Activated T-helper 1 cell treated with anti-CD3 and anti-CD28 coated beads, Interleukin-2, amount 50 U/mL, for 16 hours (primary cell): ENCODE data around the gene TRIM46.

Experiments
- DNase-seq, 2 donors: peaks; one replicate each; pipeline ENCODE4 v3.0.0-alpha.2; 2020; ENCODE audit warnings: low read depth in 1 of 2, low spot score in 1 of 2

TRIM46 gene, protein sequence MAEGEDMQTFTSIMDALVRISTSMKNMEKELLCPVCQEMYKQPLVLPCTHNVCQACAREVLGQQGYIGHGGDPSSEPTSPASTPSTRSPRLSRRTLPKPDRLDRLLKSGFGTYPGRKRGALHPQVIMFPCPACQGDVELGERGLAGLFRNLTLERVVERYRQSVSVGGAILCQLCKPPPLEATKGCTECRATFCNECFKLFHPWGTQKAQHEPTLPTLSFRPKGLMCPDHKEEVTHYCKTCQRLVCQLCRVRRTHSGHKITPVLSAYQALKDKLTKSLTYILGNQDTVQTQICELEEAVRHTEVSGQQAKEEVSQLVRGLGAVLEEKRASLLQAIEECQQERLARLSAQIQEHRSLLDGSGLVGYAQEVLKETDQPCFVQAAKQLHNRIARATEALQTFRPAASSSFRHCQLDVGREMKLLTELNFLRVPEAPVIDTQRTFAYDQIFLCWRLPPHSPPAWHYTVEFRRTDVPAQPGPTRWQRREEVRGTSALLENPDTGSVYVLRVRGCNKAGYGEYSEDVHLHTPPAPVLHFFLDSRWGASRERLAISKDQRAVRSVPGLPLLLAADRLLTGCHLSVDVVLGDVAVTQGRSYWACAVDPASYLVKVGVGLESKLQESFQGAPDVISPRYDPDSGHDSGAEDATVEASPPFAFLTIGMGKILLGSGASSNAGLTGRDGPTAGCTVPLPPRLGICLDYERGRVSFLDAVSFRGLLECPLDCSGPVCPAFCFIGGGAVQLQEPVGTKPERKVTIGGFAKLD

DNA sequence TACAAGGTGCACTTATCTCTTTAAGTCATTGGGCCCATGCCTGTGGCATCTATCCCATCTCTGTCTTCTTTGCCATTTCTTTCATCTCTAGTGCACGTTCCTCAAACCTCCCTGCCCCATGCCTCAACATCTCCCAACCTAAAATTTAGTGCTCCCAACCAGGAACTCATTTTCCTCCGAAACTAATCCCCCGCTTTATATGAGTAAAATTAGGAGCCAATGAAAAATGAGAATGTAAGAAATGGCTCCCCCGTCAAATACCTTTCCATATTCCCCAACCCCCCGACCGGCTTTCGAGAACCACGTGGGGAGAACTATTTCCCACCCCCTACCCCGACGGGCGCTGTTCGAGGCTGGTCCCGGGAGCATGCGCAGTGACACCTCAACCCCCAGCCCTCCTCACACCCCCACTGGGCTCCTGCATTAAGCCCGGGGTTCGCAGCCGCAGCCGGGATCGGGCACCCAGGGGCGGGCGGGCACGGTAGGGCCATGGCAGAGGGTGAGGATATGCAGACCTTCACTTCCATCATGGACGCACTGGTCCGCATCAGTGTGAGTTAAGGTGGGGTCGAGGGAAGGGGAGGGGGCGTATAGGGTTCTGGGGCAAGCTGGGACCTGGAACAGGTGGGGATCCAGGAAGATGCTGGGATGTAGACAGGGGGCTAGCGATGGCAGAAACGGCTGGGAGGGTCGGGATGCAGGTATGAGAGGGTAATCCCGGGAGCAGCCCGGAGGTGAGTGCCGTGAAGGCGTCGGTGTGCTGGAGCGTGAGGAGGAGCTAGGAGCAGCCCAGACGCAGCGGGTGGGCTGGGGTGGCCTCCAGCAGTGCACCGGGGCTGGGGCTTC, at the start of gene TRIM46:
Gene TRIM46, plus strand, starts transcription at position 372 of the 846 bp plus-strand sequence. Its CDS starts 118 bp downstream, at position 490.
- DNase-seq, result peak; percentile 26 to 52

DNA sequence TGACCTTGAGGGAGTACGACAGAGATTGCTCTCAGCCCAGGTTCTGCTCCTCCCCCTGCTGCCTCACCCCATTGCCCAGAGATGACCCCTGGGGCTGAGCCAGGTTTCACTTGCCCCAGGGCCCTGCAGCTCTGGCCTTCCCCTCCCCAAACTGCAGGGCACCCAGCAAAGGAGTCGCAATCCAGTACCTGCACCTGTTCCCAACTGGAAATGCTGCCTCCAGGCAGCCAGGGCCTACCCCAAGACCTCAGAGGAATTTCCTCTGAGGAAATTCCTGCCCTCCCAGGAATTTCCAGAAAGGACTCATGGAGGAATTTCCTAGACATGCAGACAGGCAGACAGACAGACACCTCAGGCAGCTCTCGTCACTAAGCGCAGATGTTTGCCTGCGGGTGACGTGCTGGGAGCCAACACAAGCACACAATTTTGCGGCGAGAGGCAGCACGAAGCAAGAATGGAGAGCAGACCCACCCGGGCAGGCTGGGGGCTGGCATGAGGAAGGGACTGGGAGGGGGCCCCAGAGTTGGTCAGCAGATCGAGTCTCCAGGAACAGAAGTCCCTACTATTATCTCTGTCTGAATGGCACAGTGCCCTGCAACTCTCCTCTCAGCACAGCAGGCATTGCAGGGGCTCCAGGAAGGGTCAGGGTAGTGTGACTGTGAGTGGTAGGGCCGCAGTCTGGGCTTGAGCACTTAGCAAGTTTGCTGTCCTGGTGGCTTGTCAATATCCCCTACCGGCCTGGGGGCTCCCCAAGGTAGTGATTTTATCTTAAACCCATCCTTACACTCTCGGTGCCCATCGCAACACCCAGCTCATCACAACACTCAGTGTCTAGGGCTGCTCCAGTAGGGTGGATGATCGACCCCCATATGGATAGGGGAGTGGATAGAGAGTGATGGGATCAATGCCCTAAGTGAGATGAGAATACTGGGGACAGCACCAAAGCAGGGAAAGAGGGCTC, 48.9 kb upstream of the TRIM46 start:
- no peak for DNase-seq

DNA sequence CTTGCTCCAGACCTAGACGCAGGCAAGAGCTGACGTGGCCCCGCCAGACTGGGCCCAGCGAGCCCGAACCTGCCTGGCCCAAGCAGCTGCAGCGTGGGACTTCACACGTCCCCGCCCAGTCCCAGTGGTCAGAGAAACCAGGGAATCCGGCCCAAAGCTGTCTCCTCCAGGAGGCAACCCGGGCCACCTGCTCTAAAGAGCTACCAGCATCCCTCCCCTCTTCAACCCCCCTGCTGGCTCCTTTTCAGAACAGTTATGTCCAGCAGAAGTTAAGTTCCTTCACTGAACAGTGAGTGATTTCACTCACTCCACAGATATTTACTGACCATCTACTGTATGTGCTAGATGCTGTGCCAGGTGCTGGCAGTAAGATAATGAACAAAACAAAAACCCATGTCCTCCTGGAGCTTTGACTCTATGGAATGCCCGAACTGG, 48.1 kb upstream of the TRIM46 start:
- no peak for DNase-seq

DNA sequence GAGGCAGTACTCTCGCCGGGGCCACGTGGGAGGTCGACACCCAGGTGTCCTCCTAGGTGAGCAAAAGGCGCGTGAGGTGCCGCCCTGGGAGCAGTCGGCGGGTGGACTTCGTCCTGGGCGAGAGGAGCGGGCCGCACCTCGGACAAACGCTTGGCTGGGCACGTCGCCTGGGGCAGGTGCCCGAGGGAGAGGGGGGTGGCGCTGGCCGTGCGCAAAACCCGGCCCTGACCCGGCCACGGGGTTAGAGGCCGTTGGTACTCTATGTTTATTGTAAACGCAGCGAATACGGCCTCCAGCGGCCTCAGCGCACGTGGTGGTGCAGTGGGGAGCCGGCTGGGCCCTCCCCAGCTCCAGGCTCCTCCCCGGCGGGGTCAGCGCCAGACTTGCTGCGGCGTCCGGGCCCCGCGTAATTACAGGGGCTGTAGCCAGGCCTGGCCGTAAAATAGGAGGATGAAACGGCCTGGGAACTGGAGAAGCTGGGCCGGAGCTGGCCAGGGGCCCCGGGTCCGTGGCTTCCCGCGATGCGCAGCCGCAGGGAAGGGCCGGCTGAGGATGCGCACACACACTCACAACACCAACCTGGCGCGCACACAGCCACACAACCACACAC, 47.6 kb upstream of the TRIM46 start:
- no peak for DNase-seq

DNA sequence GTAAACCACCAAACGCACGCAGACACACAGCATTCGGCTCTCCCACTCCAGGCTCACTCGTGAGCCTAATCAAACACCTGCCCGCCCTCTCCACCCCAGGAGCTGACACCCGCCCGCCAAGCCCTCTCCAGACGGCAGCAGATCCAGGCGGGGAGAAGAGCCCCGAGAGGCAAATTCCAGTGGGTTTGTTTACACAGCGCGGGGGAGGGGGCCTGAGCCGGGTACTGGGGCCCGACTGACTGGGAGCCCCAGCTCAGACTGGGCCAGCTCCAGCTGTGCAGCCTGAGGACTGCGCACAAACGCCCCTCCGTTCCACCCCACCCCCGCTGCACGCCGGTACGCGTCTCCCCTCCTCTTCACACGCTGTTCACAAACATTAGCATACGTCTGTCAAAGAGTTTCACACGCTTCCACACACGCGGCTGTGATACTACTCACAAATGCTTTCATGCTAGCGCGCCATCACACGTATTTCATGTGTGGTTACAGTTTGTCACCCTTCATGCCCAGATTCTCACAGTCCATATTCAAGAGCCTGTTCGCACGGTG, 47.0 kb upstream of the TRIM46 start:
- no peak for DNase-seq

DNA sequence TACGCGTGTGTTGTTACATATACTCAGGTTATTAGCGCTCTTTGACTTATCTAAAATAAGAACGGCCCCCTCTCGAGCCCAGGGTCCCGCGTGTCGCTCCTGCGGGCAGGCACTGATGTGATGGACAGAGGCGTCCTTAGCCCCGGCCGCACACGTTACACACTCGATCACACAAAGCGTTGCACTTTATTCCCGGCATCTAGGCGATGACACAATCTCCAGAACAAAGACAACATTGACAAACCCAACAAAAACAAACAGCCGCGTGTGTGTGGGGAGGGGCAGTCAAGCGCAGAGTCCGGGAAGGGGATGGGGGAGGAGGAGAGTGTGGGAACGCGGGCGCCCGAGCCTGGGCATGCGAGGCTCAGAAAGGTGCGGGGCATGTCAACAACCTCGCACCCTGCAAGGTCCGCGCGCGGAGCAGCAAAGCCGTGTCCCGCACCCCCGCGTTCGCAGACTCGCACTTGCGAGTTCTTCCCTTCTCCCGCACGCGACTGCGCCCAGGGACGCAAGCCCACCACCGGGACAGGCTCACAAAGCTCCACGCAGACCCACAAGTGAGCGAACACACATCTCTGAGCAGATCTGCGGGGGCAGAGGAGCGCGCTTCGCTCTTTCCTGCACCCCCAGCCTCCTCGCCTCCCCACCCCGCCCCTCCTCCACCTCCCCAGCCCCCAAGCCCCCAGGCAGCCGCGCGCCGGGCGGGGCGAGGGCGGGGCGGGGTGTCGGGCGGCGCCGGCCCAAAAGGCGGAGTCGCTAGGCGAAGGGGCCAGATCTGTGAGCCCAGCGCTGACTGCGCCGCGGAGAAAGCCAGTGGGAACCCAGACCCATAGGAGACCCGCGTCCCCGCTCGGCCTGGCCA, 46.3 kb upstream of the TRIM46 start, which contains the start of gene EFNA1:
Gene EFNA1, plus strand, starts transcription at position 772 of the 862 bp plus-strand sequence. CDS start 102 bp downstream, outside the sequence.
- DNase-seq, result no peak

DNA sequence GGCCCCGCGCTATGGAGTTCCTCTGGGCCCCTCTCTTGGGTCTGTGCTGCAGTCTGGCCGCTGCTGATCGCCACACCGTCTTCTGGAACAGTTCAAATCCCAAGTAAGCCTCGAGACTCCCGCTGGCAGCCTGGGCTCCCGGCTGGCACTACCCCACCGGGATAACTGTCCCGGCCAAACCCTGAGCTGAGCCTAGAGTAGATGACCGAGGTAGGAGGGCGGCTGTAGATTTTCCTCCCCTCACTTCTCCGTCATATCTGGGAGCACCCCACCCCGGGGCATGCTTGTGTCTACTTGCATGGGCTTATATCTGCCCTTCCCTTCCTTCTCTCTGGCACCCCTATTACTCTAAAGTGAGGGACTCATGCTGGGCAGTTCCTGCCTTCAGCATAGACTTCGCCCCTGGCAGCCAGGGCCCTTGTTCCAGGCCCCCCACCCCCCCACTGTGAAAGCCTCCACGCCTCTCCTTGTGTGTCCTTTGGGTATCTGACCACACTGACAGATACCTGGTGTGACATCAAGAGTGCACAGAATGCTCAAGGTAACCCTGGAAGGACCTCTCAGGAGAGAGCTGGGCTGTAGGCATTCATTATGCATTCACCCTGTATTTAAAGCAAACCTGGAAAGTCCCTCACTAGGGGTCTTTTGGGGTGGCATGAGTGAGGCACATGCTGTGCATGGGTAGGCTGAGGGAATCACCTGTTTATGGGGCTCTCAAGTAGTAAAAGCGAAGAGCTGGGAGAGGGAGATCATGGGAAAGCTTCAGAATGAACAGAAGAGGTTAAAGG, 45.5 kb upstream of the TRIM46 start:
- DNase-seq, result no peak

DNA sequence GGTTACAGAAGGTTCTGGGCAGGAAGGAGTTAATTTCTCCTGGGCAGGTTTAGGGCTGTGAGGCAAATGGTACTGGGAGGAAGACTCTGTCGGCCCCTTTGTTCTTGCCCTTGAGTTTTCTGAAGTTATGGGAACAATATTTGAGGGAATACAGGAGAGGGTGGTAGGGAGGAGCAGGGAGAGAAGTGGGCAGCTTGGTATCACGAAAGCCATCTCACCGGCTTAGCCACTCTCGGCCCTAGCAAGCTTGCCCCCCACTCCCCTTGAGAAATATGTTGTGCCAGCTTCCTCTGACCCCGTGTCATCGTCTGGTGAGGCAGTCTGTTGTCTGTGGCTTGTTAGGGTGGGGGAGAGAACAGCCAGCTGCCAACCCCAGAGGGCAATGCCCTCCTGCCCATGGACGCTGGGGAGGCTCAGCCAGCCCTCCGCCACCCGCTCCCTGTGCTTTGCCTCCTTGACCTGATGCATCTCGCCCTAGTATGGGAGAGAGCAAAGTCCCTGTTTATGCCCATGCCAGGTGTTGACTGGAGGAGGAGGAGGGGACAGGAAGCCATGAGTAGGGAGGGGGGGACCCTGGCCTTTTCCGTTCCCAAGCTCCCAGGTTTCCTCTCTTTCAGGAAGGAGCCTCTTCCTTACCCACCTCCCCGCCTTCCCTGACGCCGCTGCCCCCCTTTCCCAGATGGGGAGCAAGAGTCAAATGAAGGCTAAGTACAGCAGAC, 44.7 kb upstream of the TRIM46 start:
- no peak for DNase-seq

DNA sequence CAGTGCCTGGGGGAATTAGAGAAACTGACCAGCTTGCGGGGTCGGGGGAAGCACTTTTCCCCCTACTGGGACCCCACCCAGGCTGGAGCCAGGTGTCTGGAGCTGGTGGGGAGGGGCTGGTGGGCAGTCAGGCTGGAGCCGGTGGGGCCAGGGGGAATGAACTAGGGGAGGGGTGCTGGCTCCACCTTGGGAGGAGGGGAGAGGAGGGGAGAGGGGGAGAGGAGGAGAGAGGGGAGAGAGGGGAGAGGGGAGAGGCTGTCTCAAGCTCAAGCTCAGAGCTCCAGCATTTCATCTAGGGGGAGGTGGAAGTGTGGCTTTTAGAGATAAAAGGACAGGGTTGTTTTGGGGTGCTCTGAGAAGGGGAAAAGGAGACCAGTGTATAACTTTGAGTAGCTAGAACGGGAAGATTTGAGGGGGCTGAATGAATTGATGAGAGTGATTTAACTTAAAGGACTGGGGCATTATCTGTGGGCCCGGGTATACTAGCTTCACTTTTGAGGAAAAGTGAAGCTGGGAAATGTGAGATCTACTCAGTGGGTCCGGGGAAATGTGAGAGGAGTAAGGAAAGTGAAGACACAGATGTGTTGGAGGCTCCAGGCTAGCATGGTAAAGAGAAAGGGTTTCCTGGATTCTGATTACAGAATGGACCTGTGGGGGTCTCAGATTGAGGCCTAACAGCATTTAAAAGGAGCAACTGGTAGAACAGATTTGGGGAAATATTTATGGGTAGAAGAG, 43.2 kb upstream of the TRIM46 start:
- DNase-seq, result no peak

DNA sequence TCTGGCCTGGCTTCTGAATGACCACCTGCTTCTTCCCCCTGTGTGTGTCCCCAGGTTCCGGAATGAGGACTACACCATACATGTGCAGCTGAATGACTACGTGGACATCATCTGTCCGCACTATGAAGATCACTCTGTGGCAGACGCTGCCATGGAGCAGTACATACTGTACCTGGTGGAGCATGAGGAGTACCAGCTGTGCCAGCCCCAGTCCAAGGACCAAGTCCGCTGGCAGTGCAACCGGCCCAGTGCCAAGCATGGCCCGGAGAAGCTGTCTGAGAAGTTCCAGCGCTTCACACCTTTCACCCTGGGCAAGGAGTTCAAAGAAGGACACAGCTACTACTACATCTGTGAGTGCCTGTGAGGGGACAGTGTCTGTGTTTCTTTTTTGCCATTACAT, 42.4 kb upstream of the TRIM46 start:
- DNase-seq, result no peak

DNA sequence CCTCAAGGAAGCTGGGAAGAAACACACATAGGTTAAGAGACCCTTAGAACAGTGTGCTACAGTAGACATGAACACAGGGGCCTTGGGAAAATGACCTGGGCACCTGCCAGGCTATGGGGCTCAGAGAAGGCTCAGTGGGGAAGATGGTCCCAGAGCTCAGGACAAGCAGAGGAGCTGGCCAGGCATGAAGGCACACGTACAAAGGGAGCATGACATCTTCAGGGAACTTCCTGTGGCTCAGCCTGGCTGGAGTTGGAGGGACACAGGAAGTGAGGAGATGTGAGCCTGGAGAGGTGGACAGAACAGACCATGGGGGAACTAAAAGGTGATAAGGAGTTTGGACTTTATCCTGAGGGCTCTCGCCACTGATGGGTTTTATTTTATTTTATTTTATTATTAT, 41.8 kb upstream of the TRIM46 start:
- DNase-seq, result no peak

DNA sequence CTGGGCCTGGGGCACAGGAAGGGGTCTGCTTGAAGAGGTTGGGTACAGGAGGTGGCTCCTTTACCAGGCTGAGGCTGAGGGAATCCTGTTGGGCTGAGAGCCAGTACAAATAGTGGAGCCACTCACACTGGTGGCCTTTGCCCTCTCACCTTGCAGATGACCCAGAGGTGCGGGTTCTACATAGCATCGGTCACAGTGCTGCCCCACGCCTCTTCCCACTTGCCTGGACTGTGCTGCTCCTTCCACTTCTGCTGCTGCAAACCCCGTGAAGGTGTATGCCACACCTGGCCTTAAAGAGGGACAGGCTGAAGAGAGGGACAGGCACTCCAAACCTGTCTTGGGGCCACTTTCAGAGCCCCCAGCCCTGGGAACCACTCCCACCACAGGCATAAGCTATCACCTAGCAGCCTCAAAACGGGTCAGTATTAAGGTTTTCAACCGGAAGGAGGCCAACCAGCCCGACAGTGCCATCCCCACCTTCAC, 39.8 kb upstream of the TRIM46 start:
- DNase-seq, result no peak

DNA sequence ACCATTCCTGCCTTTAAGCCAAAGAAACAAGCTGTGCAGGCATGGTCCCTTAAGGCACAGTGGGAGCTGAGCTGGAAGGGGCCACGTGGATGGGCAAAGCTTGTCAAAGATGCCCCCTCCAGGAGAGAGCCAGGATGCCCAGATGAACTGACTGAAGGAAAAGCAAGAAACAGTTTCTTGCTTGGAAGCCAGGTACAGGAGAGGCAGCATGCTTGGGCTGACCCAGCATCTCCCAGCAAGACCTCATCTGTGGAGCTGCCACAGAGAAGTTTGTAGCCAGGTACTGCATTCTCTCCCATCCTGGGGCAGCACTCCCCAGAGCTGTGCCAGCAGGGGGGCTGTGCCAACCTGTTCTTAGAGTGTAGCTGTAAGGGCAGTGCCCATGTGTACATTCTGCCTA, 39.3 kb upstream of the TRIM46 start:
- no peak for DNase-seq

DNA sequence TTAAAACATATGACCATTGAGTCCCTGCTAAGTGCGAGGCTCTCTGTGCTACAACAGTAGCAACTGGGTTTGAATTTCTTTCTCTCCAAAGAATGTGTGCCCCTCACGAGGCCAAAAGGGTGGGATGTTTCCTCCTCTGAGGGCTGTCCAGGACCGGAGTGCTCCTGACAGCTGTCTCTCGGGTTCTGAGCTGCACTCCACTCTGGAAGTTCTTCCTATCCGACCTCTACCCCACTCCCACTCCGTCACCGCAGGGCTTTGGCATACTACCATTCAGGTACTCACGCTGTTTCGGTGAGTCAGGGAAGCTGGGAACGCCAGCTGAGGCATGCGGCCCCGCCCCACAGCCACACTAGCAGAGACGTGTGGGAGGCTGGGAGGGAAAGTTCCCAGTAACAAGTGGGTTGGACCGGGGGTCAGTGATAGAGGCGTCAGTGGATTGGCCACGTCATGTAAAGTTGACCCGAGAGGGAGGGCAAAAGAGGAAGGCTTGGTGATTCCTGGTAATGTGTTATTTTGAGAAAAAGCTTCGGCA, 38.7 kb upstream of the TRIM46 start:
- peak in 1 of 2 donors; percentile 60 for DNase-seq

DNA sequence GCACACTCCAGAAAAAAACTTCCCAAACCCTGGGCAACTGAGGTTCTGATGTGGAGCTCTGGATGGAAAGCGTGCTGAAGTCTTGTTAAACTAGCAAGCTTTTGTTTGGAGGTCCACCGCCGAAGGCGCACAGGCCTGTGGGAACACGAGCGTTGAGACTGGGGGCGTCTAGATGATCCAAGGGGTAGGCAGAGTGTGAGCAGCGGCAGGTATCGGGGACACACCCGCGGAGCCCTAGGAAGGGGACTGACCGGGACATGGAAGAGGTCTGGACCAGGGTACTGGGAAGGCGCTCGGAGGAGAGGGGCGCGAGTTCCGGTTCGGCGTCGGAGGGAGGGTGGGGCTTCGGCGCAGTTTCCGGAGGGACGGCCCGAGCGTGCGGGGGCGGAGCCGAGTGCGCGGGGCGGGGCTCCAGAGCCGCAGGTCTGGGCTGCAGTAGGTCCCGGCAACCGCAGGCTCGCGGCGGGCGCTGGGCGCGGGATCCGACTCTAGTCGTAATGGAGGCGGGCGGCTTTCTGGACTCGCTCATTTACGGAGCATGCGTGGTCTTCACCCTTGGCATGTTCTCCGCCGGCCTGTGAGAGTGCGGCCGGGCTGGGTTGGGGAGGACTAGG, 38.1 kb upstream of the TRIM46 start, which contains the start of gene SLC50A1:
Gene SLC50A1, plus strand, starts transcription at position 438 of the 614 bp plus-strand sequence. Its CDS starts 60 bp downstream, at position 498.
- peak; percentile 83 to 88 for DNase-seq
